ENCODE results near the gene LTBR. TPM values are rescaled to one million over a fixed set of nuclear protein-coding genes. Genes with fewer than 3 reads are reported as not detected.
A peak's percentile ranks its signal among the peaks of the same experiment; 100 is the strongest.

The LTBR gene
- total and polyA plus RNA-seq, 7 experiments from 2014 or later, result 0.34 to 25.2 (median 2.2) TPM; not detected in 2

DNA sequence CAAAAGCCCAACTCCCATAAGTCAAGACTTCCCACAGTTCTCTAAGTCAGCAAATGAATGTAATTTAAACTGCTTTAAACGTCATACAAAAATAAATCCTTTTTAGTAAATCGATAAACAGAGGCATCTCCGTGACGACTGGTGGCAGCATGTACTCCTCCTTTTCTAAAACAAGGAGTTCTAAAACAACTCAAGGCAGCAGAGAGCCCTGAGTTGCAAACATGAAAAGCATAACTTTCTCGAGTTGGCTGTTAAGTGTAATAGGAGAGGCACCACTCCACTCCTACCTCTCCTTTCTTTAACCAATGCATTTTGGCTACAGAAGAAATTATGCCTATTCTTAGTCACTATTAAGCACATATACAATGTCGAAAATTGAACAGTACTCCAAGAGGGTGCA, 22.0 kb downstream of the LTBR start:
- intact Hi-C loops (cut with micrococcal nuclease), result no loop called here
- H3K9me3 Mint-ChIP-seq, result peaks cover 0 to 5% (median 0%) of the 10 kb centered on the region in 11 donors
- Histone ChIP-seq H3K27me3 (ENCODE audit: control insufficient read depth in 2 of 2, insufficient read depth in 2 of 2, low read length in 2 of 2) (no peaks in the 10 kb centered on the region), H3K4me3 (ENCODE audit: low read length) (no peak overlapping the region), H3K9me3 (ENCODE audit: control insufficient read depth in 2 of 3, low read length in 3 of 3) (no peaks in the 10 kb centered on the region), H3K36me3 (ENCODE audit: control insufficient read depth in 2 of 3, insufficient read depth in 3 of 3, low read length in 3 of 3) (no peaks in the 10 kb centered on the region), H3K27ac (ENCODE audit: low read depth, low read length) (no peak overlapping the region), H3K4me1 (ENCODE audit: control insufficient read depth in 2 of 2, insufficient read depth in 2 of 2, low read length in 2 of 2) (no peaks in the 10 kb centered on the region)
- CTCF ChIA-PET, result no interaction called here
- H3K27me3 Mint-ChIP-seq, result peaks cover 0 to 37% (median 0%) of the 10 kb centered on the region in 5 donors
- POLR2A ChIA-PET, result no interaction called here
- DNase-seq (no peak), ATAC-seq (no peak)
- H3K4me3 Mint-ChIP-seq, result no peak overlapping the region
- H3K36me3 Mint-ChIP-seq, result no peaks in the 10 kb centered on the region
- peaks cover 0 to 3% (median 0%) of the 10 kb centered on the region in 7 donors for H3K4me1 Mint-ChIP-seq
- H3K27ac Mint-ChIP-seq, result no peak overlapping the region

DNA sequence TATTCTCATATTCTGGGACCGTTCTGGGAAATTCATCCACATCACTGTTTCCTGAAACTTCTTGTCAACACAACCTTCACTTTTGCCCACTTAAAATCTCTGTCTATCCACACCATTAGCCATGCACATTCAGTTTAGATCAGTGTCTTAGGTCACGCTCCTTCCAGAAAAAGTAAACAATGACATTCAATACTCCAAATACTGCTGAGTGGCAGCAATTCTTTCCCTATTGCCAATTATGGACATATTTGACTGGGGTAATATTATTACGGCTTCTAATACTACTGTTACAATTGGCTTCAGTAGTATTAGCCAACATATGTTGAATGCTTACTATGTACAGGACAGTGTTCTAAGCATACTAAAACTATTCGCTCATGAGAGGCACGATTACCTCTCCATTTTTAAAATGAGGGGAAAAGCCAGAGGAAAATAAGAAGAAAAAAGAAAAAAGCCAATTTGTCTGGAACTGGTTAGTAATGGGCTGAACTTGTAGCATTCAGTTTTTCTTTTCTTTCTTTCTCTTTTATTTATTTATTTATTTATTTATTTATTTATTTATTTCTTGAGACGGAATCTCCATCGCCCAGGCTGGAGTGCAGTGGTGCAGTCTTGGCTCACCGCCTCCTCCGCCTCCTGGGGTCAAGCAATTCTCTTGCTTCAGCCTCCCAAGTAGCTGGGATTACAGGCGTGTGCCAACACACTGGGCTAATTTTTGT, 23.4 kb downstream of the LTBR start:
- peaks cover 0 to 3% (median 0%) of the 10 kb centered on the region in 7 donors for H3K4me1 Mint-ChIP-seq
- ChIA-PET POLR2A (no interaction called here), CTCF (no interaction called here)
- Histone ChIP-seq H3K36me3 (ENCODE audit: control insufficient read depth in 2 of 3, insufficient read depth in 3 of 3, low read length in 3 of 3) (no peaks in the 10 kb centered on the region), H3K27me3 (ENCODE audit: control insufficient read depth in 2 of 2, insufficient read depth in 2 of 2, low read length in 2 of 2) (no peaks in the 10 kb centered on the region), H3K4me1 (ENCODE audit: control insufficient read depth in 2 of 2, insufficient read depth in 2 of 2, low read length in 2 of 2) (no peaks in the 10 kb centered on the region), H3K27ac (ENCODE audit: low read depth, low read length) (no peak overlapping the region), H3K4me3 (ENCODE audit: low read length) (no peak overlapping the region), H3K9me3 (ENCODE audit: control insufficient read depth in 2 of 3, low read length in 3 of 3) (no peaks in the 10 kb centered on the region)
- ATAC-seq (no peak), DNase-seq (no peak)
- no peak overlapping the region for H3K27ac Mint-ChIP-seq
- H3K36me3 Mint-ChIP-seq, result no peaks in the 10 kb centered on the region
- H3K27me3 Mint-ChIP-seq, result peaks cover 0 to 37% (median 0%) of the 10 kb centered on the region in 5 donors
- peaks cover 0 to 5% (median 0%) of the 10 kb centered on the region in 11 donors for H3K9me3 Mint-ChIP-seq
- H3K4me3 Mint-ChIP-seq, result no peak overlapping the region
- intact Hi-C loops (cut with micrococcal nuclease), result no loop called here

DNA sequence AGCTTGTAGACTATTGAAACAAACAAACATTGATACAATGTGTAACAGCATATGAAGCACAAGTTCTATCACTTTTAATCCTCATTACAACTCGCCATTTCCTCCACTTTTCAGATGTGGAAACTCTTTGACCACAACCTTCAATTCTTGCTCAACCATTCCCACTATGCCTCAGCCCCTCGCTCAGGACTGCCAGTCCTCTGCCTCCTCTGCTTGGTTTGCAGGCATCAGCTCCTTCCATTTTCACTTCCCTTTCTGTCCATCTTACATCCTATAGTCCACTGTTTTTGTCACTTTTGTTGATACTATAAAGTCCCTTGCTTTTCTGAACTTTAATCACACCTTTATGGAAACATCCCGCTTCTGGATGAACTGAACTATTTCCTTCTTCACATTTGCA, 32.6 kb downstream of the LTBR start:
- Histone ChIP-seq H3K36me3 (ENCODE audit: control insufficient read depth in 2 of 3, insufficient read depth in 3 of 3, low read length in 3 of 3) (no peaks in the 10 kb centered on the region), H3K27ac (ENCODE audit: low read depth, low read length) (no peak overlapping the region), H3K4me1 (ENCODE audit: control insufficient read depth in 2 of 2, insufficient read depth in 2 of 2, low read length in 2 of 2) (no peaks in the 10 kb centered on the region), H3K4me3 (ENCODE audit: low read length) (no peak overlapping the region), H3K27me3 (ENCODE audit: control insufficient read depth in 2 of 2, insufficient read depth in 2 of 2, low read length in 2 of 2) (no peaks in the 10 kb centered on the region), H3K9me3 (ENCODE audit: control insufficient read depth in 2 of 3, low read length in 3 of 3) (no peaks in the 10 kb centered on the region)
- ATAC-seq (peak; percentile 67), DNase-seq (no peak)
- peaks cover 0 to 8% (median 0%) of the 10 kb centered on the region in 5 donors for H3K27me3 Mint-ChIP-seq
- no peak overlapping the region for H3K4me3 Mint-ChIP-seq
- no peak overlapping the region for H3K27ac Mint-ChIP-seq
- ChIA-PET POLR2A (interaction anchor here (0.6 kb wide), 1 partner anchor 158 kb away, joined by 4 read pairs; no protein-coding TSS in a partner anchor), CTCF (no interaction called here)
- H3K9me3 Mint-ChIP-seq, result no peaks in the 10 kb centered on the region
- H3K36me3 Mint-ChIP-seq, result no peaks in the 10 kb centered on the region
- peaks cover 0 to 14% (median 4%) of the 10 kb centered on the region in 7 donors for H3K4me1 Mint-ChIP-seq
- intact Hi-C loops (cut with micrococcal nuclease), result no loop called here

DNA sequence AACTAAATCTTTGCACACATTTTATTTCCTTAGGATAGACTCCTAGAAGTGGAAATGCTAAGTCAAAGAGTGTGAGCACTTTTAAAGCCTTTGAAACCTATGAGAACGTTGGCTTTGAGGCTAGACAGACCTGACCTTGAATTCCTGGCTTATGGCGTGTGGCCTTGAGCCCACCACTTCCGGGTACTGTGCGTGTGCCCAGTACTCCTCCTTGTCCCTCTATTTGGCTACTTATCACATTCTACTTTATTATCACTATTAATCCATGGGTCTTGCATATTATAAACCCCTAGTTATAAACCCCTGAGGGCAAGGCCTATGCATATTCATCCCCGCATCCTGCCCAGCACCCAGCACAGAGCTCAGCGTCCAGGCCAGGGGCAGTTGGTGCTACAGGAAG, 34.8 kb downstream of the LTBR start:
- Histone ChIP-seq H3K27ac (ENCODE audit: low read depth, low read length) (no peak overlapping the region), H3K36me3 (ENCODE audit: control insufficient read depth in 2 of 3, insufficient read depth in 3 of 3, low read length in 3 of 3) (no peaks in the 10 kb centered on the region), H3K4me1 (ENCODE audit: control insufficient read depth in 2 of 2, insufficient read depth in 2 of 2, low read length in 2 of 2) (peaks cover 7% of the 10 kb centered on the region in 2 donors), H3K9me3 (ENCODE audit: control insufficient read depth in 2 of 3, low read length in 3 of 3) (no peaks in the 10 kb centered on the region), H3K27me3 (ENCODE audit: control insufficient read depth in 2 of 2, insufficient read depth in 2 of 2, low read length in 2 of 2) (no peaks in the 10 kb centered on the region), H3K4me3 (ENCODE audit: low read length) (no peak overlapping the region)
- H3K4me1 Mint-ChIP-seq, result peaks cover 7 to 14% (median 8%) of the 10 kb centered on the region in 7 donors
- no peak overlapping the region for H3K4me3 Mint-ChIP-seq
- POLR2A ChIA-PET, result interaction anchor here (0.6 kb wide), 1 partner anchor 21 kb away, joined by 5 read pairs; no protein-coding TSS in a partner anchor
- H3K27me3 Mint-ChIP-seq, result peaks cover 0 to 8% (median 0%) of the 10 kb centered on the region in 5 donors
- CTCF ChIA-PET, result interaction anchor here (1.3 kb wide), 1 partner anchor 47 kb away, joined by 10 read pairs; no protein-coding TSS in a partner anchor
- no peaks in the 10 kb centered on the region for H3K36me3 Mint-ChIP-seq
- intact Hi-C loops (cut with micrococcal nuclease), result no loop called here
- H3K9me3 Mint-ChIP-seq, result no peaks in the 10 kb centered on the region
- no peak overlapping the region for H3K27ac Mint-ChIP-seq
- no peak for DNase-seq
- ATAC-seq, result no peak

DNA sequence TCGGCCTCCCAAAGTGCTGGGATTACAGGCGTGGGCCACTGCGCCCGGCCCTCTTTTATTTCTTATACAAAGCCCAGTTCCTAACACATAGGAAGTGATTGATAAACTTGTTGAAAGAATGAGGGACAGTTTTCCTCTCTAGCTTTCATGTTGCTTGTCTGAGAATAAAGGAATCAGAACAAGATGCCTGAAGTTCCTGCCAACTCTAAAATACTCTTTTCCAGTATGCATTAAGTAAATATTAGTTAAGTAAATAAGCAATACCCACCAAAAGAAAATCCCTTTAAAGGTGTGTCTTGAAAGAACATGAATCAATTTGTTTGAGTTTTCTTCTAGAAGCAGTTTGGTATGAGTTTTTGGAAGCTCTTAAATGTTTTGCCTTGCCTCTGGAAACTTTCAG, 36.4 kb downstream of the LTBR start:
- ATAC-seq (no peak), DNase-seq (no peak)
- H3K9me3 Mint-ChIP-seq, result no peaks in the 10 kb centered on the region
- ChIA-PET CTCF (interaction anchor here (0.7 to 1.3 kb wide), 3 partner anchors 43 to 432 kb away, joined by 3 to 5 read pairs (median 4); no protein-coding TSS in a partner anchor), POLR2A (interaction anchor here (0.7 to 1.2 kb wide), 3 partner anchors 46 to 94 kb away, joined by 3 to 4 read pairs (median 3); no protein-coding TSS in a partner anchor)
- intact Hi-C loops (cut with micrococcal nuclease), result loop anchor here (10.0 kb wide), 2 partner anchors 244 to 264 kb away; partner anchors contain the start of genes ING4 (in 1 of the 2) and ZNF384 (in 1 of the 2)
- H3K27ac Mint-ChIP-seq, result peak overlapping the region in 1 of 9 donors; percentile 28
- Histone ChIP-seq H3K27me3 (ENCODE audit: control insufficient read depth in 2 of 2, insufficient read depth in 2 of 2, low read length in 2 of 2) (no peaks in the 10 kb centered on the region), H3K9me3 (ENCODE audit: control insufficient read depth in 2 of 3, low read length in 3 of 3) (no peaks in the 10 kb centered on the region), H3K36me3 (ENCODE audit: control insufficient read depth in 2 of 3, insufficient read depth in 3 of 3, low read length in 3 of 3) (no peaks in the 10 kb centered on the region), H3K4me3 (ENCODE audit: low read length) (no peak overlapping the region), H3K27ac (ENCODE audit: low read depth, low read length) (no peak overlapping the region), H3K4me1 (ENCODE audit: control insufficient read depth in 2 of 2, insufficient read depth in 2 of 2, low read length in 2 of 2) (peaks cover 9 to 12% of the 10 kb centered on the region in 2 donors)
- H3K27me3 Mint-ChIP-seq, result peaks cover 0 to 2% (median 0%) of the 10 kb centered on the region in 5 donors
- H3K4me3 Mint-ChIP-seq, result no peak overlapping the region
- peaks cover 6 to 23% (median 14%) of the 10 kb centered on the region in 7 donors for H3K4me1 Mint-ChIP-seq
- H3K36me3 Mint-ChIP-seq, result no peaks in the 10 kb centered on the region

DNA sequence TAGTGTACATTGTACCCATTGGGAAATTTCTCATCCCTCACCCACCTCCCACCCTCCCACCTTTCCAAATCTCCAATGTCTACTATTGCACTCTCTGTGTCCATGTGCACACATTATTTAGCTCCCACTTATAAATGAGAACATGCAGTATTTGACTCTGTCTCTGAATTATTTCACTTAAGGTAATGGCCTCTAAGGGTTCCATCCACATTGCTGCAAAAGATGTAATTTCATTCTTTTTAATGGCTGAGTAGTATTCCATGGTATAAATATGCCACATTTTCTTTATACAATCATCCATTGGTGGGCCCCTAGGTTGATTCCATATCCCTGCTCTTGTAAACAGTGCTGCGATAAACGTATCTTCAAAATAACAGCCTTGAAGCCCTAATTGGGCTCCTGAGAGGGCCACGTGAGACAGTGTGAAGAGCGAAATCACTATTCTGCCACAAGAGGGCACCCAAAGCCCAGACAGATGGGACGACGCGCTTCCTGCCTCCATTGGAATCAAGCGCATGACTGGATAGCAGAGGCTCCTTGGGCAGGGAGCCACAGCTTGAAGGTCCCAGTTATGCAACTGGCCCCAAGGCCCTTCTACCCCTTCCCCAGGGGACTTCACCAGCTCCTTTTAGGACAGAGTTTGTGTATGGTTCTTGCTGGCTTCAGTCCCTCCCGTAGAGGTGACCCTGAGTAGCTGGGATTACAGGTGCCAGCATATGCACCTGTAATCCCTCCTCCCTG, 39.5 kb downstream of the LTBR start:
- H3K4me3 ChIP-seq (ENCODE audit: low read length), result no peak overlapping the region
- H3K4me3 Mint-ChIP-seq, result peak overlapping the region in 7 of 10 donors; percentile 10 to 69 (median 27)
- H3K36me3 ChIP-seq (ENCODE audit: control insufficient read depth in 2 of 3, insufficient read depth in 3 of 3, low read length in 3 of 3), result no peaks in the 10 kb centered on the region
- H3K27me3 Mint-ChIP-seq, result no peaks in the 10 kb centered on the region
- POLR2A ChIA-PET, result interaction anchor here (0.8 to 8.0 kb wide), 15 partner anchors 10 to 114 kb away, joined by 3 to 237 read pairs (median 8); partner anchors contain the start of genes CD27, GAPDH, MRPL51 and TAPBPL
- CTCF ChIA-PET, result interaction anchor here (0.6 to 8.0 kb wide), 24 partner anchors 11 to 134 kb away, joined by 3 to 201 read pairs (median 4); partner anchors contain the start of genes CD27, GAPDH, MRPL51 and TAPBPL
- ATAC-seq (peak; percentile 90), DNase-seq (peak; percentile 47 to 88 (median 80))
- no peaks in the 10 kb centered on the region for H3K36me3 Mint-ChIP-seq
- H3K4me1 ChIP-seq (ENCODE audit: control insufficient read depth in 2 of 2, insufficient read depth in 2 of 2, low read length in 2 of 2), result peaks cover 30 to 31% of the 10 kb centered on the region in 2 donors
- peak overlapping the region; percentile 56 for H3K27ac ChIP-seq (ENCODE audit: low read depth, low read length)
- H3K9me3 ChIP-seq (ENCODE audit: control insufficient read depth in 2 of 3, low read length in 3 of 3), result no peaks in the 10 kb centered on the region
- H3K27me3 ChIP-seq (ENCODE audit: control insufficient read depth in 2 of 2, insufficient read depth in 2 of 2, low read length in 2 of 2), result no peaks in the 10 kb centered on the region
- intact Hi-C loops (cut with micrococcal nuclease), result loop anchor here (1.0 to 10.0 kb wide), 12 partner anchors 29 to 261 kb away; partner anchors contain the start of genes IFFO1 (in 2 of the 2), ING4 (in 1 of the 2), MRPL51 (in 1 of the 2) and NCAPD2 (in 1 of the 2)
- peak overlapping the region; percentile 66 to 97 (median 86) for H3K27ac Mint-ChIP-seq
- H3K4me1 Mint-ChIP-seq, result peaks cover 18 to 46% (median 38%) of the 10 kb centered on the region in 7 donors
- no peaks in the 10 kb centered on the region for H3K9me3 Mint-ChIP-seq
